Measurements from ENCODE around the gene KRT80.
A peak's percentile ranks its signal among the peaks of the same experiment; 100 is the strongest.

Gene KRT80

GRCh38 chr12:52127683-52128450 lies 63.9 kb downstream of the KRT80 start:
- DNase-seq = no peak

GRCh38 chr12:52126605-52127578 lies 64.9 kb downstream of the KRT80 start:
- DNase-seq = no peak

GRCh38 chr12:52126050-52126604 lies 65.7 kb downstream of the KRT80 start:
- DNase-seq = no peak

DNA sequence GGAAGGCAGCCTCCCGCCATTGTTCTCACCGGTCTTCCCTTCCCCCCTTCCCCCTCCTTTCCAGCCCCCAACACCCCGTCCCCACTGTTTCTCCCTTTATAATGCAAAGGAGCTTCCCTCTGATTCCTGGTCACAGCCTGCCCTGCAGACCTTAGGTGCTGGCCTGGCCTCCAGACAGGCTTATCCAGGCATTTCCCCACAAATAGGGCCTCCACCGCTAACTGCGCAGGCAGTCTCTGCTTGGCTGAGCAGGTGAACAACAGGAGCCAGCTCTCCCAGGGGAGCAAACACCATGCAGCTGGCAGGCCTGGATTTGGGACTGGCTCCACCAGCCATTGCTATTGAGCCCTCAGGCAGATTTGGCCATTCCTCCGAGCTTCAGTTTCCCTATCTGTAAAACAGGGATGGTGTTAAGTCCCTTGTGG lies 66.3 kb downstream of the KRT80 start:
- no peak for DNase-seq

DNA sequence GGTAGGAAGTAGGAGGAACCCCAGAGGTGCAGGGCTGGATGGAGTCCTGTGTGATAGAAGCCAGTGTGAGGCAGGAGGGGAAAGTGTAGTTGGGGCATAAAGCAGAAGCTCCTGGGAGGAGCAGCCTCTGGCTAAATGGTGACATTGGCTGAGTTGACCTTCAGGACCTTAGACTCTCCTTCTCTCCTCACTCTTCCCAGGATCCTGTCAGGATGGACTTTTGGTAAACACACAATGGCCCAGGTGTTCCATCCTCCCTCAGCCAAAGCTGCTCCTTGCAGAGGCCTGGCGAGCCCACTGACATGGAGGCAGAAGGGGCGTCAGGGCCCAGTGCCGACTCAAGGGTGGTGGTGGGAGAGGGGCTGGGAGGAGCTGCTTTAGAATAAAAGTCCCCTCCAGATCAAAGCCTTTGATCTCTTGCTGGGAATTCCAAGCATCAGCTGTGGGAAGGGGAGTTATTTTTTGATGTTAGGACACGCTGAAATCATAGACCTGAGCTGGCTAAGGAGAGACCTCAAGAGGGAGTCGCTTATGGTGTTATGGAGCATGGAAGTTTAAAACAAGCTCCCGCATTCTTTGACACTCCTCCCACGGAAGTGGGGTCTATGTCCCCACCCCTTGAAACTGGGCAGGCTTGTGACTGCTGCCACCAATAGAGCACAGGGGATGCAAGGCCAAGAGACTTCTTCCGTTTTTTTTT lies 68.2 kb downstream of the KRT80 start:
- no peak for DNase-seq

DNA sequence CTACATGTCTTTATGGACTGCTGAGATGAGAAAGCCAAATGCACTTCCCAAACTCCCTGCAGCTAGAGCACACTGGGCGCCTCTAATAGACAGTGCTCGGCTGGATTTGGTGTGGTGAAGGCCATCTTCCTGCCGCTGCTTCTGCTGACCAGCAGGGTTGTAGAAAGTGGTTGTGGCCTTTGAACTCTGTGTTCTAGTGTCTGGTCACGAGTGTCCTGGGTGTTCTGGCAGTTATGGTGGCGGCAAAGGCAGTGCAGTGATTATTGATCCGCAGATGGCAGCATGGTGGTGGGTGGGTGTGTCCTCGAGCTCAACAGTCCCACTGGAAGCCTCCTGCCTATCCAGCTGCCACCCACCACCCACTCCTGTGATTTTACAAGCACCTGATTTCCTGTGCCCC lies 68.9 kb downstream of the KRT80 start:
- no peak for DNase-seq

DNA sequence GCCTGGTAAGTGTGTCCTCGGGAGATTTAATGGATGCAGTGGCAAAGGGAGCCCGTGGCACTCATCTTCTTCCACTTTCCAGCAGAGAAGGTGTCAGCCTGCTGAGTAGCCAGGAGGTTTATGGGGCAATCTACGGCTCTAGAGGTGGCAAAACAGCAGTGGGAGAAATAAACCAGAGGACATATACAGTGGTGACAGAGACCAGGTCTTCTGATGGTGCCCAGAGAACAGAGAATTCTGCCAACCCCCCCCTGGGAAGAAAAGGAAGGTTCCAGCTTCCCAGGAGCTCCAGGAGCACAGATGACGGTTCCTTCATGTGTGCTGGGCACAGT lies 69.3 kb downstream of the KRT80 start:
- no peak for DNase-seq

DNA sequence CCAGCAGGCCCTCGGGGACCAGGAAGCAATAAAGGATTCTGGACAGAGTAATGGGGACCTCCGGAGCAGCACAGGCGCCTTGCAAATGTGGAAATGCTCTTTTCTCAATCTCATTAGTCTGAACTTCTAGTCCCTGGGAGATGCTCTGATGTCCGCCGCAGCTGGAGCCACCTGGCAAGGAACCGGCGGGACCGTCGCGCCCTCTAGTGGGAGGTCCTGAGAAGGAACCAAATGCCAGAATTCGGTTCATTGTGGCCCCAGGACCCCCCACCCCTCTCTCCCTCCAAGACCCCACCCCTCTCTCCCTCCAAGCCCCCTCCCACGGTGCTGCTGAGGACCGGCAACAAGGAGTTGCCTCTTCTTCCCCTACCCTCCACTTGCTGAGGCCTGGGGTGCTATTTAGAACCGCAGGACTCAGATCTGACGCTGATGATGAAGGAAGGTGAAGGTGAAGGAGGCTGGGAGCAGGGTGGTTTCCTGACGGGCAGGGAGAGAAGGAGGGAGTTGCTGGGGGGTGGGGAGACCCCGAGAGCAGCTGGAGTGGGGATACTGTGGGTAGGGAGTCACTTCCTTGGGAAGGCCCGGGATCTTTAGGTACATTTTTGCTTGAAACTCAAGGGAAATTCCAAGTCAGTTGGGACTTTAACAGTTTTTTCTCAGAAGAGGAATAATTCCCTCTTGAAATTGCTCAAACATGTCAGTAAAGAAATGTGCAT lies 69.8 kb downstream of the KRT80 start:
- peak; percentile 62 for DNase-seq

GRCh38 chr12:52120951-52121823 lies 70.6 kb downstream of the KRT80 start:
- no peak for DNase-seq

DNA sequence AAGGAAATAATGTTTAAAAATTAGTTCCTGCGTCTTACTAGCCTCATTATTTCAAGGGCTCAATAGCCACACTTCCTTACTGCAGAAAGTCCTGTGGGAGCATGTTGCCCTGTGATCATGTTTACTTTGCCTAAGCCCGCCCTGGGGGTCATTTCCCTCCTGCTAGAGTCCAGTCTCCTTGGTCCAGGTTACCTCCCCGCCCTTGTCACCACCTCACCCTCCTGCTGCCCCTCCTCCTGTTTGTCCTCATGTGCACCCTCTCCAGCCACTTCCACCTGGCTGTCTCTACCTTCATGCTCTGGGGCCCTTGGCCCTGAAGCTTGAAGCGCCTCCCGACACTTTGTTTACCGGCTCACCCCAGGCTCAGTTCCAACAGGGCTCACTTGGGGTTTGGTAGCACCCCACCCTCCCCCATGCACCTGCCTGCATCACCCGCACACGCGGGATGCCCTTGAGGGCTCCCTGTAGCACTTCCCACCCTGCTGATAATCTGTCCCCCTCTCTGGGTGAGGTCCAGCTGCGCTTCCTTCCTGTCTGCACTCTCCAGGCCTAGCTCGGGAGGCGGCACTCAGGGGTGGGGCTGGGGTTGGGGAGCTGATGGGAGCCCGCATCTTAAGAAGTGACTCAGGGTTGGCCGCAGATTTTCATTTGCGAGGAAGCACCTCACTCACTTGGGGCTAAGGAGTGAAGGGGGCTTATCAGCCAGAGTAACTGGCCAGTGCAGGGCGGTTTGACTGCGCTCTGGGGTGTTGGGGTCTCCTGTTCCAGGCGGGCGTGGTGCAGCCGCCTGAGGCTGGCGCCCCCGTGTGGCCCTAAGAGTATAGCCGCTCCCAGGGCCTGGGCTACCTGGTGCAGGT lies 72.2 kb downstream of the KRT80 start:
- DNase-seq = peak; percentile 21
